Spleen (tissue), 11 donors: ENCODE data around the gene KRT73. TPM values are rescaled to one million over a fixed set of nuclear protein-coding genes. Genes with fewer than 3 reads are reported as not detected.

Experiments used
- DNase-seq: peaks from one replicate; pipeline ENCODE4 v3.0.0-alpha.2; 2020
- H3K27ac ChIP-seq, 8 donors: fragments of 200-600 bp; sonication (generic) in 7 of 8; 1 replicate in 4 of 8; 2 replicates in 4 of 8; pipeline versions ENCODE4 v1.5.0 to v1.8.0; 2016 to 2021; ENCODE audit warnings: inconsistent platforms in 4 of 8, mild to moderate bottlenecking in 4 of 8, moderate library complexity in 1 of 8
- H3K27me3 ChIP-seq, 7 donors: fragments of 200-600 bp; sonication (generic) in 6 of 7; replicated peaks in 1 of 7; 1 replicate in 4 of 7; 2 replicates in 3 of 7; pipeline versions ENCODE4 v1.5.0 to v1.8.0; 2016 to 2021; ENCODE audit warnings: inconsistent platforms in 3 of 7, mild to moderate bottlenecking in 1 of 7
- H3K36me3 ChIP-seq, 6 donors: fragments of 200-600 bp; sonication (generic) in 5 of 6; 1 replicate in 4 of 6; 2 replicates in 2 of 6; pipeline versions ENCODE4 v1.5.0 to v1.8.0; 2016 to 2021; ENCODE audit warnings: inconsistent platforms in 2 of 6
- H3K4me1 ChIP-seq, 6 donors: fragments of 200-600 bp; sonication (generic) in 5 of 6; 1 replicate in 3 of 6; 2 replicates in 3 of 6; pipeline versions ENCODE4 v1.5.0 to v1.8.0; 2016 to 2021; ENCODE audit warnings: inconsistent platforms in 3 of 6
- H3K4me3 ChIP-seq, 8 donors: fragments of 200-600 bp; sonication (generic) in 7 of 8; 1 replicate in 4 of 8; 2 replicates in 4 of 8; pipeline versions ENCODE4 v1.5.0 to v1.8.0; 2016 to 2021; ENCODE audit warnings: inconsistent platforms in 4 of 8, mild to moderate bottlenecking in 4 of 8, moderate library complexity in 2 of 8
- H3K9me3 ChIP-seq, 8 donors: fragments of 200-600 bp; sonication (generic) in 7 of 8; 1 replicate in 4 of 8; 2 replicates in 4 of 8; pipeline versions ENCODE4 v1.5.0 to v1.8.0; 2016 to 2021; ENCODE audit warnings: inconsistent platforms in 4 of 8
- CTCF ChIP-seq, 11 experiments: fragments of 200-600 bp in 7 of 11; fragments of 450-650 bp in 4 of 11; sonication (generic) in 4 of 11; IDR thresholded peaks in 8 of 11; conservative IDR thresholded peaks in 3 of 11; 1 replicate in 7 of 11; 2 replicates in 4 of 11; pipeline versions ENCODE4 v1.4.0 to v1.8.0; 2016 to 2021; ENCODE audit warnings: antibody characterized with exemption in 11 of 11, inconsistent platforms in 4 of 11, mild to moderate bottlenecking in 1 of 11
- POLR2A ChIP-seq, 3 donors: fragments of 450-650 bp; IDR thresholded peaks; one replicate each; pipeline ENCODE4 v1.5.1; 2017; ENCODE audit warnings: antibody characterized with exemption in 3 of 3, mild to moderate bottlenecking in 1 of 3
- POLR2AphosphoS5 ChIP-seq, 3 donors: sonication (generic); formaldehyde crosslinking; IDR thresholded peaks; one replicate each; pipeline ENCODE4 v1.5.1; 2017; ENCODE audit warnings: antibody characterized with exemption in 3 of 3
- WGBS, 5 donors: extraction: QIAGEN DNeasy Blood & Tissue Kit in 3 of 5; methylation state at CpG; one replicate each; pipeline versions ENCODE4 v1.1.5 to v1.1.7; 2013 to 2018; 5-methylcytosine and 5-hydroxymethylcytosine counted together
- intact Hi-C: fragments of 100-400 bp; cut with DNase I; formaldehyde crosslinking; loops from one replicate; pipeline ENCODE4 v1.15.0; 2023; ENCODE audit warnings: low total_unique reads
- polyA plus RNA-seq, 3 donors: library from polyadenylated mRNA; stranded (reverse); fragments of 200-250 nt; gene quantifications; one replicate each; pipeline ENCODE4 v1.2.1, GENCODE V29; 2013
- total RNA-seq, 7 donors: library from RNA; depleted of rRNA in 3 of 7; stranded (reverse); fragments of >200 nt in 3 of 7; fragmentation: NEBNext Ultra II Directional in 4 of 7; extraction: Animal tissue kit (Norgen Biotek cat#: 25700) in 4 of 7; gene quantifications; one replicate each; pipeline versions ENCODE4 v1.1.0 to v1.2.1, GENCODE V29; 2016 to 2021
- donor health status: healthy with polysubstance abuse.
- donor health status: DM: no; HTN: no; CAD: no; lungs with moderate emphysema.
- donor health status: DM: no; HTN: no; CAD: no.
- donor health status: Bipolar disorder and iron deficiency.
- donor health status: healthy.
- donor health status: DM: no; HTN: no; CAD: no.
- donor health status: DM: yes; HTN: yes; CAD: no.

The KRT73 gene
- total and polyA plus RNA-seq, 10 donors: 0.04 to 1.4 (median 0.36) TPM

- H3K4me1 ChIP-seq: peaks cover 0 to 13% (median 0%) of the 10 kb centered on the region in 6 donors
- intact Hi-C loops: no loop called here
- H3K27ac ChIP-seq: no peak overlapping the region
- peaks cover 0 to 8% (median 0%) of the 10 kb centered on the region in 8 donors for H3K9me3 ChIP-seq
- TF ChIP-seq POLR2AphosphoS5 (IDR thresholded peaks at IDR 0.05): no peak
- TF ChIP-seq CTCF (IDR thresholded peaks at IDR 0.05 in 8 of 11, conservative IDR thresholded peaks at IDR 0.05 in 3 of 11): no peak
- no peak for TF ChIP-seq POLR2A (IDR thresholded peaks at IDR 0.05)
- no peak for DNase-seq
- peaks cover 0 to 6% (median 0%) of the 10 kb centered on the region in 7 donors for H3K27me3 ChIP-seq
- WGBS, 5 donors: 90 to 95% (median 93%) methylated on average over 9 of the region's 9 CpGs
- no peaks in the 10 kb centered on the region for H3K36me3 ChIP-seq
- H3K4me3 ChIP-seq: no peak overlapping the region
Measured at GRCh38 chr12:52647601-52648000, 29.2 kb upstream of the KRT73 start.

GRCh38 chr12:52646613-52647012 lies 28.3 kb upstream of the KRT73 start:
- Histone ChIP-seq H3K4me3 (no peak overlapping the region), H3K36me3 (no peaks in the 10 kb centered on the region), H3K9me3 (no peaks in the 10 kb centered on the region), H3K27me3 (peaks cover 0 to 6% (median 0%) of the 10 kb centered on the region in 7 donors), H3K27ac (peak overlapping the region in 4 of 8 donors; percentile 60 to 85 (median 71)), H3K4me1 (peaks cover 0 to 13% (median 0%) of the 10 kb centered on the region in 6 donors)
- 85 to 93% (median 91%) methylated on average over 12 of the region's 12 CpGs for WGBS, 5 donors
- intact Hi-C loops: no loop called here
- no peak for TF ChIP-seq CTCF (IDR thresholded peaks at IDR 0.05 in 8 of 11, conservative IDR thresholded peaks at IDR 0.05 in 3 of 11)
- no peak for TF ChIP-seq POLR2AphosphoS5 (IDR thresholded peaks at IDR 0.05)
- TF ChIP-seq POLR2A (IDR thresholded peaks at IDR 0.05): no peak
- DNase-seq: no peak

- Histone ChIP-seq H3K27me3 (peaks cover 0 to 6% (median 0%) of the 10 kb centered on the region in 7 donors), H3K4me1 (peaks cover 0 to 13% (median 0%) of the 10 kb centered on the region in 6 donors), H3K4me3 (no peak overlapping the region), H3K27ac (peak overlapping the region in 5 of 8 donors; percentile 24 to 85 (median 64)), H3K36me3 (no peaks in the 10 kb centered on the region), H3K9me3 (no peaks in the 10 kb centered on the region)
- TF ChIP-seq CTCF (IDR thresholded peaks at IDR 0.05 in 8 of 11, conservative IDR thresholded peaks at IDR 0.05 in 3 of 11) (no peak), POLR2AphosphoS5 (IDR thresholded peaks at IDR 0.05) (no peak), POLR2A (IDR thresholded peaks at IDR 0.05) (no peak)
- intact Hi-C loops: no loop called here
- WGBS, 5 donors: 58 to 77% (median 71%) methylated on average over 4 of the region's 4 CpGs
- no peak for DNase-seq
Measured at GRCh38 chr12:52645982-52646381, 27.6 kb upstream of the KRT73 start.

GRCh38 chr12:52645120-52645761 lies 26.9 kb upstream of the KRT73 start:
- H3K27me3 ChIP-seq: peaks cover 0 to 6% (median 0%) of the 10 kb centered on the region in 7 donors
- peak overlapping the region in 4 of 8 donors; percentile 54 to 85 (median 72) for H3K27ac ChIP-seq
- no peaks in the 10 kb centered on the region for H3K9me3 ChIP-seq
- no peak for DNase-seq
- WGBS, 5 donors: 61 to 71% (median 62%) methylated on average over 7 of the region's 7 CpGs
- H3K36me3 ChIP-seq: no peaks in the 10 kb centered on the region
- TF ChIP-seq POLR2A (IDR thresholded peaks at IDR 0.05) (no peak), CTCF (IDR thresholded peaks at IDR 0.05 in 8 of 11, conservative IDR thresholded peaks at IDR 0.05 in 3 of 11) (peak in 1 of 11 experiments; percentile 20), POLR2AphosphoS5 (IDR thresholded peaks at IDR 0.05) (peak in 1 of 3 donors; percentile 55)
- intact Hi-C loops: no loop called here
- H3K4me3 ChIP-seq: no peak overlapping the region
- H3K4me1 ChIP-seq: peaks cover 0 to 13% (median 0%) of the 10 kb centered on the region in 6 donors
